ENCODE measurements around the gene C5orf34. TPM values are rescaled to one million over a fixed set of nuclear protein-coding genes. Genes with fewer than 3 reads are reported as not detected.
A peak's percentile ranks its signal among the peaks of the same experiment; 100 is the strongest.

Gene C5orf34
- total RNA-seq, 1 experiment from 2014 or later, result 9.4 TPM

- TF ChIP-seq HMGXB4 (CRISPR knock-in tag; IDR thresholded peaks at IDR 0.05), result peak; percentile 88
- TF ChIP-seq ZNF281 (CRISPR knock-in tag; IDR thresholded peaks at IDR 0.05), result no peak
- no peak; the same call in none of the 2 replicates for TF ChIP-seq SP1 (CRISPR knock-in tag; conservative IDR thresholded peaks at IDR 0.05)
- TF ChIP-seq TP53 (CRISPR knock-in tag; IDR thresholded peaks at IDR 0.05), result no peak
- no peak for TF ChIP-seq MXD4 (CRISPR knock-in tag; IDR thresholded peaks at IDR 0.05; ENCODE audit: borderline replicate concordance)
- TF ChIP-seq ATF3 (CRISPR knock-in tag; conservative IDR thresholded peaks at IDR 0.05), result no peak
- no peak for TF ChIP-seq ZNF416 (CRISPR knock-in tag; IDR thresholded peaks at IDR 0.05)
- TF ChIP-seq AFF4 (CRISPR knock-in tag; IDR thresholded peaks at IDR 0.05; ENCODE audit: borderline replicate concordance), result no peak
- TF ChIP-seq FOXP4 (CRISPR knock-in tag; IDR thresholded peaks at IDR 0.05), result no peak
- no peak for TF ChIP-seq E2F5 (CRISPR knock-in tag; IDR thresholded peaks at IDR 0.05)
- peak; percentile 15; the same call in 1 of the 2 replicates for TF ChIP-seq CTCF (IDR thresholded peaks at IDR 0.05)
These were observed 30.7 kb downstream of the C5orf34 start (continued) for GRCh38 chr5:43484106-43484849.
